Panc1 (cell line): ENCODE data around the gene CABCOCO1.

Experiments used
- TF ChIP-seq, protein P1 (sequence below), 2 experiments: IDR thresholded peaks; 2 replicates each; pipeline ENCODE4 v1.6.1; 2011 to 2012; ENCODE audit warnings: low read depth in 2 of 2, control low read depth in 1 of 2, low read length in 1 of 2, mild to moderate bottlenecking in 1 of 2, moderate library complexity in 1 of 2; ENCODE audit not compliant: insufficient read depth in 1 of 2
- TF ChIP-seq, protein P2 (sequence below): fragments of 450-650 bp; IDR thresholded peaks from 2 replicates; pipeline ENCODE4 v1.5.1; 2017; ENCODE audit warnings: mild to moderate bottlenecking

GRCh38 chr10:61779276-61779675 is 116.5 kb downstream of the CABCOCO1 start:
- TF ChIP-seq, protein P1, sequence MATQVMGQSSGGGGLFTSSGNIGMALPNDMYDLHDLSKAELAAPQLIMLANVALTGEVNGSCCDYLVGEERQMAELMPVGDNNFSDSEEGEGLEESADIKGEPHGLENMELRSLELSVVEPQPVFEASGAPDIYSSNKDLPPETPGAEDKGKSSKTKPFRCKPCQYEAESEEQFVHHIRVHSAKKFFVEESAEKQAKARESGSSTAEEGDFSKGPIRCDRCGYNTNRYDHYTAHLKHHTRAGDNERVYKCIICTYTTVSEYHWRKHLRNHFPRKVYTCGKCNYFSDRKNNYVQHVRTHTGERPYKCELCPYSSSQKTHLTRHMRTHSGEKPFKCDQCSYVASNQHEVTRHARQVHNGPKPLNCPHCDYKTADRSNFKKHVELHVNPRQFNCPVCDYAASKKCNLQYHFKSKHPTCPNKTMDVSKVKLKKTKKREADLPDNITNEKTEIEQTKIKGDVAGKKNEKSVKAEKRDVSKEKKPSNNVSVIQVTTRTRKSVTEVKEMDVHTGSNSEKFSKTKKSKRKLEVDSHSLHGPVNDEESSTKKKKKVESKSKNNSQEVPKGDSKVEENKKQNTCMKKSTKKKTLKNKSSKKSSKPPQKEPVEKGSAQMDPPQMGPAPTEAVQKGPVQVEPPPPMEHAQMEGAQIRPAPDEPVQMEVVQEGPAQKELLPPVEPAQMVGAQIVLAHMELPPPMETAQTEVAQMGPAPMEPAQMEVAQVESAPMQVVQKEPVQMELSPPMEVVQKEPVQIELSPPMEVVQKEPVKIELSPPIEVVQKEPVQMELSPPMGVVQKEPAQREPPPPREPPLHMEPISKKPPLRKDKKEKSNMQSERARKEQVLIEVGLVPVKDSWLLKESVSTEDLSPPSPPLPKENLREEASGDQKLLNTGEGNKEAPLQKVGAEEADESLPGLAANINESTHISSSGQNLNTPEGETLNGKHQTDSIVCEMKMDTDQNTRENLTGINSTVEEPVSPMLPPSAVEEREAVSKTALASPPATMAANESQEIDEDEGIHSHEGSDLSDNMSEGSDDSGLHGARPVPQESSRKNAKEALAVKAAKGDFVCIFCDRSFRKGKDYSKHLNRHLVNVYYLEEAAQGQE (IDR thresholded peaks at IDR 0.05; ENCODE audit: insufficient read depth in 1 of 2, low read depth in 2 of 2, low read length in 1 of 2): no peak
- TF ChIP-seq, protein P2, sequence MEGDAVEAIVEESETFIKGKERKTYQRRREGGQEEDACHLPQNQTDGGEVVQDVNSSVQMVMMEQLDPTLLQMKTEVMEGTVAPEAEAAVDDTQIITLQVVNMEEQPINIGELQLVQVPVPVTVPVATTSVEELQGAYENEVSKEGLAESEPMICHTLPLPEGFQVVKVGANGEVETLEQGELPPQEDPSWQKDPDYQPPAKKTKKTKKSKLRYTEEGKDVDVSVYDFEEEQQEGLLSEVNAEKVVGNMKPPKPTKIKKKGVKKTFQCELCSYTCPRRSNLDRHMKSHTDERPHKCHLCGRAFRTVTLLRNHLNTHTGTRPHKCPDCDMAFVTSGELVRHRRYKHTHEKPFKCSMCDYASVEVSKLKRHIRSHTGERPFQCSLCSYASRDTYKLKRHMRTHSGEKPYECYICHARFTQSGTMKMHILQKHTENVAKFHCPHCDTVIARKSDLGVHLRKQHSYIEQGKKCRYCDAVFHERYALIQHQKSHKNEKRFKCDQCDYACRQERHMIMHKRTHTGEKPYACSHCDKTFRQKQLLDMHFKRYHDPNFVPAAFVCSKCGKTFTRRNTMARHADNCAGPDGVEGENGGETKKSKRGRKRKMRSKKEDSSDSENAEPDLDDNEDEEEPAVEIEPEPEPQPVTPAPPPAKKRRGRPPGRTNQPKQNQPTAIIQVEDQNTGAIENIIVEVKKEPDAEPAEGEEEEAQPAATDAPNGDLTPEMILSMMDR: no peak
